HG03378 (cell line): ENCODE measurements around the gene CFAP54.

Experiments
- ATAC-seq: cut with Tn5 transposase; IDR thresholded peaks from one replicate; pipeline ENCODE4 v1.9.1; 2021; ENCODE audit warnings: mild to moderate bottlenecking, moderate library complexity; ENCODE audit not compliant: unreplicated experiment

The CFAP54 gene

GRCh38 chr12:96814200-96814599 is 324.8 kb downstream of the CFAP54 start:
- ATAC-seq: no peak

GRCh38 chr12:96821592-96821991 is 332.2 kb downstream of the CFAP54 start:
- ATAC-seq: no peak

- ATAC-seq: no peak
These were observed 333.3 kb downstream of the CFAP54 start for GRCh38 chr12:96822641-96823040.

GRCh38 chr12:96824074-96824837 is 334.9 kb downstream of the CFAP54 start:
- no peak for ATAC-seq

GRCh38 chr12:96824838-96825236 is 335.5 kb downstream of the CFAP54 start:
- ATAC-seq: no peak

GRCh38 chr12:96828169-96828789 is 338.9 kb downstream of the CFAP54 start:
- ATAC-seq: no peak

GRCh38 chr12:96829354-96829753 is 340.0 kb downstream of the CFAP54 start:
- no peak for ATAC-seq

- no peak for ATAC-seq
These were observed 342.0 kb downstream of the CFAP54 start for GRCh38 chr12:96831346-96831745.

- no peak for ATAC-seq
These were observed 356.9 kb downstream of the CFAP54 start for GRCh38 chr12:96846293-96846692.

- ATAC-seq: no peak
These were observed 361.3 kb downstream of the CFAP54 start for GRCh38 chr12:96850676-96851075.

GRCh38 chr12:96858162-96858561 is 368.8 kb downstream of the CFAP54 start:
- ATAC-seq: no peak

- ATAC-seq: no peak
These were observed 372.3 kb downstream of the CFAP54 start for GRCh38 chr12:96861656-96862055.

GRCh38 chr12:96862326-96862725 is 372.9 kb downstream of the CFAP54 start:
- no peak for ATAC-seq

- ATAC-seq: no peak
These were observed 375.0 kb downstream of the CFAP54 start for GRCh38 chr12:96864335-96864734.

- ATAC-seq: no peak
These were observed 377.6 kb downstream of the CFAP54 start for GRCh38 chr12:96866801-96867590.

GRCh38 chr12:96870946-96871345 is 381.6 kb downstream of the CFAP54 start:
- no peak for ATAC-seq

- ATAC-seq: no peak
These were observed 383.6 kb downstream of the CFAP54 start for GRCh38 chr12:96872961-96873360.

- no peak for ATAC-seq
These were observed 384.8 kb downstream of the CFAP54 start for GRCh38 chr12:96874211-96874610.

- no peak for ATAC-seq
These were observed 387.6 kb downstream of the CFAP54 start for GRCh38 chr12:96876966-96877365.

- no peak for ATAC-seq
These were observed 389.3 kb downstream of the CFAP54 start for GRCh38 chr12:96878704-96879103.

- ATAC-seq: no peak
These were observed 389.9 kb downstream of the CFAP54 start for GRCh38 chr12:96879301-96879700.

GRCh38 chr12:96880220-96880619 is 390.8 kb downstream of the CFAP54 start:
- no peak for ATAC-seq
